SH-SY5Y (cell line): ENCODE results near the gene MEI1.

ENCODE experiments used
- GATA2 ChIP-seq: IDR thresholded peaks from 2 replicates; pipeline ENCODE4 v1.6.1; 2011; ENCODE audit warnings: mild to moderate bottlenecking, low read depth, low read length
- GATA3 ChIP-seq: IDR thresholded peaks from 2 replicates; pipeline ENCODE4 v1.6.1; 2011; ENCODE audit warnings: low read depth, mild to moderate bottlenecking, low read length, moderate library complexity

DNA sequence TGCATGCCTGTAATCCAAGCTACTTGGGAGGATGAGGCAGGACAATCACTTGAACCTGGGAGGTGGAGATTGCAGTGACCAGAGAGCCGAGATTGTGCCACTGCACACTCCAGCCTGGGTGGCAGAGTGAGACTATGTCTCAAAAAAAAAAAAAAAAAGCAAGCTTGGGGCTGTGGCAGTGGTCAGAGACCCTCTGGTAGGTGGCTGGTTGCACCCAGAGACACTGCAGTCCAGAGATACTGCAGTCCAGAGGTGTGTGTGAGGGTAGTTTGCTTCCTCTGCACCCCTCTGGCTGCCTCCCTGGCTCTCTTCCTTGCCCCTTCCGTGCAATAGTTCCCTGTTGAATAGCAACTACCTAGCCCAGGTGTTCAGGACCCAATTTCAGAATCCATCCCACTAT is 99.4 kb downstream of the MEI1 start:
- TF ChIP-seq GATA3: no peak
- TF ChIP-seq GATA2: no peak
